ENCODE results near the gene ACSS1. TPM values are rescaled to one million over a fixed set of nuclear protein-coding genes. Genes with fewer than 3 reads are reported as not detected.

The ACSS1 gene
- total RNA-seq, 1 donor from 2014 or later = 3.7 TPM

- FAIRE-seq (no peak), DNase-seq (ENCODE audit: low spot score in 2 of 2) (no peak)
Observed at GRCh38 chr20:25081065-25081729, 23.3 kb upstream of the ACSS1 start.

- FAIRE-seq = no peak
- no peak for DNase-seq (ENCODE audit: low spot score in 2 of 2)
Observed at GRCh38 chr20:25079171-25079570, 21.2 kb upstream of the ACSS1 start.

GRCh38 chr20:25078662-25079061 is 20.7 kb upstream of the ACSS1 start:
- DNase-seq (ENCODE audit: low spot score in 2 of 2) (no peak), FAIRE-seq (no peak)

GRCh38 chr20:25077610-25078169 is 19.8 kb upstream of the ACSS1 start:
- DNase-seq (ENCODE audit: low spot score in 2 of 2) (no peak), FAIRE-seq (no peak)

- FAIRE-seq = no peak
Observed at GRCh38 chr20:25076731-25077609, 19.0 kb upstream of the ACSS1 start.

GRCh38 chr20:25076201-25076600 is 18.3 kb upstream of the ACSS1 start:
- FAIRE-seq = no peak
- DNase-seq (ENCODE audit: low spot score in 2 of 2) = no peak

More at GRCh38 chr20:25076731-25077609, 19.0 kb upstream of the ACSS1 start:
- DNase-seq (ENCODE audit: low spot score in 2 of 2) = no peak

GRCh38 chr20:25073544-25073943 is 15.6 kb upstream of the ACSS1 start:
- FAIRE-seq (no peak), DNase-seq (ENCODE audit: low spot score in 2 of 2) (no peak)

- no peak for DNase-seq (ENCODE audit: low spot score in 2 of 2)
- FAIRE-seq = no peak
Observed at GRCh38 chr20:25072226-25072811, 14.4 kb upstream of the ACSS1 start.

GRCh38 chr20:25071734-25072133 is 13.8 kb upstream of the ACSS1 start:
- DNase-seq (ENCODE audit: low spot score in 2 of 2) (no peak), FAIRE-seq (no peak)

- no peak for FAIRE-seq
- DNase-seq (ENCODE audit: low spot score in 2 of 2) = no peak
Observed at GRCh38 chr20:25070821-25071473, 13.0 kb upstream of the ACSS1 start.

GRCh38 chr20:25067102-25067987 is 9.4 kb upstream of the ACSS1 start:
- DNase-seq (ENCODE audit: low spot score in 2 of 2) (no peak), FAIRE-seq (no peak)

GRCh38 chr20:25066386-25066785 is 8.4 kb upstream of the ACSS1 start:
- FAIRE-seq = no peak
- no peak for DNase-seq (ENCODE audit: low spot score in 2 of 2)

GRCh38 chr20:25065625-25066338 is 7.8 kb upstream of the ACSS1 start:
- DNase-seq (ENCODE audit: low spot score in 2 of 2) (peak in 1 of 2 donors; percentile 70), FAIRE-seq (no peak)

- no peak for FAIRE-seq
- no peak for DNase-seq (ENCODE audit: low spot score in 2 of 2)
Observed at GRCh38 chr20:25065072-25065624, 7.2 kb upstream of the ACSS1 start.

- no peak for DNase-seq (ENCODE audit: low spot score in 2 of 2)
- no peak for FAIRE-seq
Observed at GRCh38 chr20:25064561-25065071, 6.7 kb upstream of the ACSS1 start.

- FAIRE-seq (no peak), DNase-seq (ENCODE audit: low spot score in 2 of 2) (no peak)
Observed at GRCh38 chr20:25063981-25064380, 6.0 kb upstream of the ACSS1 start.

- DNase-seq (ENCODE audit: low spot score in 2 of 2) = no peak
- no peak for FAIRE-seq
Observed at GRCh38 chr20:25063546-25063945, 5.6 kb upstream of the ACSS1 start.

- no peak for DNase-seq (ENCODE audit: low spot score in 2 of 2)
- FAIRE-seq = no peak
Observed at GRCh38 chr20:25062841-25063240, 4.9 kb upstream of the ACSS1 start.

All from frontal cortex (tissue), 4 donors.